ENCODE data around the gene DENND4A.
"Not testable (repeated sequence)": the region's sequence is repeated elsewhere in the genome, so short reads cannot be mapped to it uniquely, and the experiment has no call there.

Gene DENND4A

GRCh38 chr15:65757256-65757655 is 34.8 kb downstream of the DENND4A start:
- no peak for DNase-seq (ENCODE audit: low read depth)

- DNase-seq (ENCODE audit: low read depth), result no peak
Measured at GRCh38 chr15:65752151-65752700, 39.9 kb downstream of the DENND4A start.

DNA sequence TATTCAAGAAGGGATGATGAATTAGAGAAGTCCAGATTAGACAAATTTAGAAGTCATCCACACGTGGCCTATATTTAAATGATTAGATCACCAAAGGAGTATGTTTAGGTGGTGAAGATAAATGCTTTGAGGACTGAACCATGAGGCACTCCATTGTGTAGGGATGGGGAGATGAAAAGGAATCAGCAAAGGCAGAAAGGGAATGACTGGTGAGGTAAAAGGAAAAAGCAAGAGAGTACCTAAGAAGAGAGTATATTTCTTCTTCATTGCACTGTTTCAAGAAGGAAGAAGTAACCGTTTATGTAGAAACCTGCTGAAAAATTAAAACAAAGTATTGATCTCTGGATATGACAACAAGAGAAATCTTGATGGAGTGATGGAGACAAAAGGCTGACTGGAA is 40.7 kb downstream of the DENND4A start:
- DNase-seq (ENCODE audit: low read depth), result no peak

GRCh38 chr15:65747265-65747664 is 44.8 kb downstream of the DENND4A start:
- DNase-seq (ENCODE audit: low read depth), result no peak

DNA sequence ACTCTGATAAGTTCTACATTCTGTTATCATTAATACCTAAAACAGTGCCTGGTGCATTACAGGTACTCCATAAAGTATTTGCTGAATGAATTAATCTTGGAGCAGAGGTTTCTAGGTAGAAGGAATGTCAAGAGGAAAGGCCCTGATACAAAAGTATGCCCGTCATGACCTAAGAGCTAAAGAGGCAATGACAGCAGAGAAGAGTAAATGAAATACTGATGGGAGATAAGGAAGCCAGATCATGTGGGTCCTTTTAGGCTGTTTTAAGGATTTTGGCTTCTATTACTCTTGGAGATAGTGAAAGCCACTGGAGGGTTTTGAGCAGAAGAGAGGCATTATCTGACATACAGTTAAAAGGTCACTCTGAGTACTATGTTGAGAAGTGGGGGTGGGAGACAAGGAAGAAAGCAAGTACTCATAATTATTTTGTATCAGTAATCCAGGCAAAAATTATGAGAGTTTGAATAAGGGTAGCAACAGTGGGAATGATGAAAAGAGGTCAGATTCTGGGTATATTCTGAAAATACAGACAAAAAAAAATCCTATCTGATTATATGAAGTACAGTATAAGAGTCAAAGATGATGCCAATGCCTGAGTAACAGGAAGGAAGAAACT is 48.3 kb downstream of the DENND4A start:
- DNase-seq (ENCODE audit: low read depth), result no peak

DNA sequence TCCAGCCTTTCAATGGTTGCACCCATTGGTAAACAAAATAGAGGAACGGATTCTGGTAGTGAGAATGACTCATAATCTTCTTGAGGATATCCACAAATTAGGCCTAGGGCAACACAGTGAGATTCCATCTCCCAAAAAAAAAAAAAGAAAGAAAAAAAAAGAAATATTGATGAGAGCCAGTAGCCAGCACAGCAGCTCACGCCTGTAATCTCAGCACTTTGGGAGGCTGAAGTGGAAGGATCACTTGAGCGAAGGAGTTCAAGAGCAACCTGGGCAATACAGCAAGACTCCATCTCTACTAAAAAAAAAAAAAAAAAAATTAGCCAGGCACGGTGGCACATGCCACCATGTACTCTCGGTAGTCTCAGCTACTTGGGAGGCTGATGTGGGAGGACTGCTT is 51.9 kb downstream of the DENND4A start:
- no peak for DNase-seq (ENCODE audit: low read depth)

DNA sequence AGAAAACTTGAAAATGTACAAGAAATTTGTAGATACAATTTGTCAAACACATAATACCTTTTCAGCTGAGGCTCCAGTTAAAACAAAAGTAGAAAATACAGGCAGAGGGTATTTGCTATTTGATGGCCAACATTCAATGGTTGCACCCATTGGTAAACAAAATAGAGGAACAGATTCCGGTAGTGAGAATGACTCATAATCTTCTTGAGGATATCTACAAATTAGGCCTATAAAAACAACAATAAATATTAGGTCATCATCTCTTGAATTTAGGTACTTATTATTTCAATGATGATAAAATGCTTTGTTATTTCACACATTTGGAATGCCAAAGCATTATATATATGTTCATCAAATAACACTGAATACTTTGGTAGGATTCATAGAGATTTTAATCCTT is 53.4 kb downstream of the DENND4A start:
- no peak for DNase-seq (ENCODE audit: low read depth)

GRCh38 chr15:65733599-65733998 is 58.5 kb downstream of the DENND4A start:
- DNase-seq (ENCODE audit: low read depth), result not testable (repeated sequence)

GRCh38 chr15:65732698-65733097 is 59.4 kb downstream of the DENND4A start:
- no peak for DNase-seq (ENCODE audit: low read depth)

DNA sequence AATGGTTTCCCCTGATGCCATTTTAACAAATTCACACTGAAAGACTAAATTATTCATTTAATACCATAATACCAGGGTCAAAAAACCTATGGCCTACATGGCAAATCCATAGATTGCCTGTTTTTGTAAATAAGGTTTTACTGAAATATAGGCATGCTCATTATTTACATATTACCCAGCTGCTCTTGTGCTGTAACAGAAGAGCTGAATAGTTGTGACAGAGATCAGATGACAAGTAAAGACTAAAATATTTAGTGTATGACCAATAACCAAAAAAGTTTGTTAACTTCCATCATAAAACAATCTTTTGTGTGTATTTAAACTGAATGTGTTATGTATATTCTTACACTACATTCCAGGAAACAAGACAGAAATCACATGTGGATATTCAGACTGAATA is 60.2 kb downstream of the DENND4A start:
- DNase-seq (ENCODE audit: low read depth), result no peak

GRCh38 chr15:65730549-65731172 is 61.4 kb downstream of the DENND4A start:
- DNase-seq (ENCODE audit: low read depth), result no peak

DNA sequence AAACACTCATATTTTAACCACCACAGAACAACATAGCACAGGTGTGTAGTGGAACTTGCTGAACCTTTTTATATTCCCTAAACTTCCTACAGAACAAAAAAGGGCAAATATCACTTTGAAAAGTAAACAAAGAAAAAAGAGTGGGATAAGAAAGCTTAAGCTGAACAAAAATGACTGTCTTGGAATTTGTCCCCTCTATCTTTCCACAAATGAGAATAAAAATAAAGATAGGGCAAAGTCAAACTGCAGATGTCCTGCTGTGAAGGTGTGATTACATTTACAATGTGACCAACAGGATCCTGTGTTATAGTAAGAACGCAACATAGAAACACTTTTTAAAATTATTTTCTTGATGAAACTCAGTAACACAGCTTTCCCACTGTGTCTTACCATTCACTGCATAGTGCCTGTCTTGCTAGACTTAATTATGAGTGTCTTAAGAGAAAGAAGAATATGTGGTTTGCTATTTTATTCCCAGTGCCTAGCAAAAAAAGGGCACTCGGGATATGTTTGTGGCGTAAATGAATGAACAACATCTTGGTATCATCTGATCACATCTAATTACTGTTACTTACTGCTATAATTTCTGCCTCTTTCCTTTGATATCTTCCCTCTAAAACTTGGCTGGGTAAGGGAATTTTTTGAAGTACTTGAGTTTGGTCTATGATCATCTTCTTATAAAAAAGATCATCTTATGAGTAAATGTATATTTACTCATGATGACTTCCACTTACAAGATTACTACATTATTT is 67.5 kb downstream of the DENND4A start:
- no peak for DNase-seq (ENCODE audit: low read depth)

GRCh38 chr15:65723876-65724275 is 68.2 kb downstream of the DENND4A start:
- DNase-seq (ENCODE audit: low read depth), result no peak

DNA sequence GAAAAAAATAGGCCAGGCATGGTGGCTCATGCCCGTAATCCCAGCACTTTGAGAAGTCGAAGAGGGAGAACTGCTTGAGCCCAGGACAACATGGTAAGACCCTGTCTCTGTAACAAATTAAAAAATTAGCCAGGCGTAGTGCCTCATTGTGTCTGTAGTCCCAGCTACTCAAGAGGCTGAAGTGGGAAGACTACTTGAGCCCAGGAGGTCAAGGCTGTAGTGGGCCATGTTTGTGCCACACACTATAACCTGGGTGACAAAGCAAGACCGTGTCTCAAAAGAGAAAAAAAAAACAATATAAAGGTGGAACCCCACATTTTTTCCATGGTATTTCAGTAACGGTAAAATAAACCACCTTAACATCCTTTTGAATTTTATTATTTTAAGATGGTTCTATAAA is 69.9 kb downstream of the DENND4A start:
- DNase-seq (ENCODE audit: low read depth), result no peak

- DNase-seq (ENCODE audit: low read depth), result no peak
Measured at GRCh38 chr15:65712415-65712814, 79.7 kb downstream of the DENND4A start.

GRCh38 chr15:65695081-65695480 is 97.0 kb downstream of the DENND4A start:
- DNase-seq (ENCODE audit: low read depth), result no peak

- no peak for DNase-seq (ENCODE audit: low read depth)
Measured at GRCh38 chr15:65690778-65691177, 101.3 kb downstream of the DENND4A start.

GRCh38 chr15:65690173-65690572 is 101.9 kb downstream of the DENND4A start:
- no peak for DNase-seq (ENCODE audit: low read depth)

- no peak for DNase-seq (ENCODE audit: low read depth)
Measured at GRCh38 chr15:65688462-65688861, 103.6 kb downstream of the DENND4A start.

DNA sequence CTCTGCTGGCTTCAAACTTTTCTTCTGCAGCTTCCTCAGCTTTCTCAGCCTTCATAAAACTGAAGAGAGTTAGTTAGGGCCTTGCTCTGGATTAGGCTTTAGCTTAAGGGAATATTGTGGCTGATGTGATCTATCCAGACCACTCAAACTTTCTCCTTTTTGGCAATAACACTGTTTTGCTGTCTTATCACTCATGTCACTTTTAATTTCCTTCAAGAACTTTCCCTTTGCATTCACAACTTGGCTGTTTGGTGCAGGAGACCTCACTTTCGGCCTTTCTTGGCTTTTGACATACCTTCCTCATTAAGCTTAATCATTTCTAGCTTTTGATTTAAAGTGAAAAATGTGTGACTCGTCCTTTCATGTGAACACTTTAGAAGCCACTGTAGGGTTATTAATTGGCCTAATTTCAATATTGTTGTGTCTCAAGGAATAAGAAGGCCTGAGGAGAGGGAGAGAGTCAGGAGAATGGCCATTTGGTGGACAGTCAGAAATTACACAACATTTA is 109.6 kb downstream of the DENND4A start:
- no peak for DNase-seq (ENCODE audit: low read depth)

- no peak for DNase-seq (ENCODE audit: low read depth)
Measured at GRCh38 chr15:65680544-65680943, 111.5 kb downstream of the DENND4A start.

DNA sequence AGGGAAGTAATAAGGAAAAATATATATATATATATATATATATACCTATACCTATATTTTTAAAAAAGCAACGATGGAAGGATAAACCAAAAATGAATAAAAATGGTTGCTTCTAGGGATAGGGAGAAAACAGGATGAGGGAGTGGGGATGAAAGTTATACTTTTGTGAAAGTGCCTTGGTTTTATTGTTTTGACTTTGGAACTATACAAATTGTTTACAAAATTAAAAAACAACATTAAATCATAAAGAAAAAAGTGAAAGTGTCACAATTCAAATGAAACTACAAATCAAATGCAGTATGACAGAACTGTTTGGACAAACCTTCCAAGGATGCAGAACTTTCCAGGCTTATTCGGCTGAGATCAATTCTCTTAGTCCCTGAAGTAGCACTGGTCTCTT is 116.0 kb downstream of the DENND4A start:
- no peak for DNase-seq (ENCODE audit: low read depth)

DNA sequence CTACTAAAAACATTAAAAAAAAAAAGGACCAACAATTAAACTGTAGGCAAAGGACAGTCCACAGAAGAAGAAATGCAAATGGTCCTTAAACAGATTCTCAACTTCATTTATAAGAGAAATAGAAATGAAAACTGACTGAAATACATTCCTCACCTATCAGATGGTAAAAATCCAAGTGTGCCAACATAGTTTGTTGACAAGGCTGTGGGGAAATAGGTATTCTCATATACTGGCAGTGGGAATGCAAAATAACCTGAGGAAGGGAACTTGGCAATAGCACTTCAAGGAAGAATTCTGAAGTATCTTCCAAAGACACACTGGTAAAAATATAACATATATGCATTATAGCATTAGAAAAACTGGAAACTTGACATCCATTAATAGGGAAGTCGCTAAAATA is 116.5 kb downstream of the DENND4A start:
- no peak for DNase-seq (ENCODE audit: low read depth)

Data from stimulated activated CD8-positive, alpha-beta memory T cell treated with anti-CD3 and anti-CD28 coated beads, Interleukin-12 subunit alpha, Interleukin-12 subunit beta, amount 100 ng/mL, for 1 hour (primary cell).